Thyroid gland (tissue), 4 donors: Measurements from ENCODE around the gene KHDRBS1.

Experiments used
- CTCF ChIP-seq, 6 experiments: fragments of 200-600 bp in 3 of 6; fragments of 450-650 bp in 3 of 6; sonication (generic) in 3 of 6; IDR thresholded peaks; one replicate each; pipeline ENCODE4 v1.5.1; 2016 to 2019; ENCODE audit warnings: antibody characterized with exemption in 6 of 6, mild to moderate bottlenecking in 2 of 6, inconsistent platforms in 1 of 6, moderate library complexity in 1 of 6
- POLR2A ChIP-seq, 2 donors: fragments of 450-650 bp; IDR thresholded peaks; one replicate each; pipeline ENCODE4 v1.6.1; 2017; ENCODE audit warnings: antibody characterized with exemption in 2 of 2, mild to moderate bottlenecking in 2 of 2, moderate library complexity in 1 of 2

- no peak for TF ChIP-seq CTCF (IDR thresholded peaks at IDR 0.05)
- no peak for TF ChIP-seq POLR2A (IDR thresholded peaks at IDR 0.05)
Measured at GRCh38 chr1:32052887-32053286, 39.2 kb downstream of the KHDRBS1 start.
